GM18909 (cell line): ENCODE results near the gene EHBP1.

Source experiments
- ATAC-seq: cut with Tn5 transposase; IDR thresholded peaks from one replicate; pipeline ENCODE4 v1.9.1; 2021; ENCODE audit warnings: mild to moderate bottlenecking; ENCODE audit not compliant: unreplicated experiment, poor library complexity

The EHBP1 gene

GRCh38 chr2:63093502-63093901 lies 388.0 kb downstream of the EHBP1 start:
- no peak for ATAC-seq
